Measurements from ENCODE around the gene RAD23B.

RAD23B gene

GRCh38 chr9:107266624-107267368 is 16.3 kb upstream of the RAD23B start:
- no peak overlapping the region for H3K4me3 ChIP-seq (ENCODE audit: low read length)
- DNase-seq (ENCODE audit: low read depth, low spot score): no peak

GRCh38 chr9:107268560-107268959 is 14.5 kb upstream of the RAD23B start:
- H3K4me3 ChIP-seq (ENCODE audit: low read length): no peak overlapping the region
- no peak for DNase-seq (ENCODE audit: low read depth, low spot score)

- H3K4me3 ChIP-seq (ENCODE audit: low read length): no peak overlapping the region
- DNase-seq (ENCODE audit: low read depth, low spot score): no peak
Observed at GRCh38 chr9:107269254-107269653, 13.8 kb upstream of the RAD23B start.

- H3K4me3 ChIP-seq (ENCODE audit: low read length): no peak overlapping the region
Observed at GRCh38 chr9:107269681-107270080, 13.4 kb upstream of the RAD23B start.

GRCh38 chr9:107270082-107270481 is 13.0 kb upstream of the RAD23B start:
- no peak overlapping the region for H3K4me3 ChIP-seq (ENCODE audit: low read length)
- no peak for DNase-seq (ENCODE audit: low read depth, low spot score)

More at GRCh38 chr9:107269681-107270080, 13.4 kb upstream of the RAD23B start:
- no peak for DNase-seq (ENCODE audit: low read depth, low spot score)

GRCh38 chr9:107270580-107270979 is 12.5 kb upstream of the RAD23B start:
- no peak overlapping the region for H3K4me3 ChIP-seq (ENCODE audit: low read length)
- DNase-seq (ENCODE audit: low read depth, low spot score): no peak

GRCh38 chr9:107273634-107274033 is 9.4 kb upstream of the RAD23B start:
- DNase-seq (ENCODE audit: low read depth, low spot score): no peak
- no peak overlapping the region for H3K4me3 ChIP-seq (ENCODE audit: low read length)

GRCh38 chr9:107274096-107274495 is 9.0 kb upstream of the RAD23B start:
- H3K4me3 ChIP-seq (ENCODE audit: low read length): no peak overlapping the region
- no peak for DNase-seq (ENCODE audit: low read depth, low spot score)

- DNase-seq (ENCODE audit: low read depth, low spot score): no peak
- no peak overlapping the region for H3K4me3 ChIP-seq (ENCODE audit: low read length)
Observed at GRCh38 chr9:107274953-107275422, 8.1 kb upstream of the RAD23B start.

- DNase-seq (ENCODE audit: low read depth, low spot score): no peak
- no peak overlapping the region for H3K4me3 ChIP-seq (ENCODE audit: low read length)
Observed at GRCh38 chr9:107275530-107275929, 7.5 kb upstream of the RAD23B start.

- H3K4me3 ChIP-seq (ENCODE audit: low read length): no peak overlapping the region
- no peak for DNase-seq (ENCODE audit: low read depth, low spot score)
Observed at GRCh38 chr9:107276966-107277710, 5.9 kb upstream of the RAD23B start.

GRCh38 chr9:107277801-107278200 is 5.3 kb upstream of the RAD23B start:
- no peak for DNase-seq (ENCODE audit: low read depth, low spot score)
- no peak overlapping the region for H3K4me3 ChIP-seq (ENCODE audit: low read length)

GRCh38 chr9:107279086-107279485 is 4.0 kb upstream of the RAD23B start:
- no peak for DNase-seq (ENCODE audit: low read depth, low spot score)
- no peak overlapping the region for H3K4me3 ChIP-seq (ENCODE audit: low read length)

GRCh38 chr9:107280543-107280942 is 2.5 kb upstream of the RAD23B start:
- H3K4me3 ChIP-seq (ENCODE audit: low read length): no peak overlapping the region
- DNase-seq (ENCODE audit: low read depth, low spot score): no peak

- H3K4me3 ChIP-seq (ENCODE audit: low read length): no peak overlapping the region
- DNase-seq (ENCODE audit: low read depth, low spot score): no peak
Observed at GRCh38 chr9:107281184-107281583, 1.9 kb upstream of the RAD23B start.

GRCh38 chr9:107281922-107282667 is 984 bp upstream of the RAD23B start:
- no peak for DNase-seq (ENCODE audit: low read depth, low spot score)
- peak overlapping the region; percentile 74 for H3K4me3 ChIP-seq (ENCODE audit: low read length)

- DNase-seq (ENCODE audit: low read depth, low spot score): peak; percentile 42
- peak overlapping the region; percentile 83 for H3K4me3 ChIP-seq (ENCODE audit: low read length)
Observed at GRCh38 chr9:107283623-107284616, 841 bp downstream of the RAD23B start.

GRCh38 chr9:107284636-107285035 is 1.6 kb downstream of the RAD23B start:
- DNase-seq (ENCODE audit: low read depth, low spot score): no peak
- peak overlapping the region; percentile 83 for H3K4me3 ChIP-seq (ENCODE audit: low read length)

GRCh38 chr9:107285286-107285685 is 2.2 kb downstream of the RAD23B start:
- no peak for DNase-seq (ENCODE audit: low read depth, low spot score)
- no peak overlapping the region for H3K4me3 ChIP-seq (ENCODE audit: low read length)
